Chondrocyte (in vitro differentiated cells): ENCODE measurements around the gene OR6C2. TPM values are rescaled to one million over a fixed set of nuclear protein-coding genes. Genes with fewer than 3 reads are reported as not detected.

Experiments
- DNase-seq: peaks from one replicate; pipeline ENCODE4 v3.0.0; 2021; ENCODE audit warnings: mixed read lengths, low spot score
- H3K27ac Mint-ChIP-seq: one replicate; pipeline ENCODE4 v1.8.0; 2021; ENCODE audit warnings: mild to moderate bottlenecking, moderate library complexity, mixed read lengths; ENCODE audit not compliant: unreplicated experiment
- H3K27me3 Mint-ChIP-seq: 2 replicates; pipeline ENCODE4 v1.8.0; 2021; ENCODE audit warnings: low read depth, mixed read lengths
- H3K36me3 Mint-ChIP-seq: 2 replicates; pipeline ENCODE4 v1.8.0; 2021; ENCODE audit warnings: low read depth, mixed read lengths
- H3K4me1 Mint-ChIP-seq: 2 replicates; pipeline ENCODE4 v1.8.0; 2021; ENCODE audit warnings: low read depth, mild to moderate bottlenecking, mixed read lengths
- H3K4me3 Mint-ChIP-seq: one replicate; pipeline ENCODE4 v1.8.0; 2021; ENCODE audit warnings: mild to moderate bottlenecking, moderate library complexity, mixed read lengths; ENCODE audit not compliant: unreplicated experiment
- H3K9me3 Mint-ChIP-seq: 2 replicates; pipeline ENCODE4 v1.8.0; 2021; ENCODE audit warnings: low read depth, mixed read lengths
- total RNA-seq: library from RNA; stranded (reverse); gene quantifications from 3 replicates; pipeline ENCODE4 v1.2.1, GENCODE V29; 2021
- TF ChIP-seq, protein P1 (sequence below): fragments of 200-600 bp; sonication (generic); IDR thresholded peaks from 2 replicates; pipeline ENCODE4 v1.5.0; 2021; ENCODE audit warnings: antibody characterized with exemption, mild to moderate bottlenecking, moderate library complexity

The OR6C2 gene
- total RNA-seq, 1 donor from 2014 or later = not detected

DNA sequence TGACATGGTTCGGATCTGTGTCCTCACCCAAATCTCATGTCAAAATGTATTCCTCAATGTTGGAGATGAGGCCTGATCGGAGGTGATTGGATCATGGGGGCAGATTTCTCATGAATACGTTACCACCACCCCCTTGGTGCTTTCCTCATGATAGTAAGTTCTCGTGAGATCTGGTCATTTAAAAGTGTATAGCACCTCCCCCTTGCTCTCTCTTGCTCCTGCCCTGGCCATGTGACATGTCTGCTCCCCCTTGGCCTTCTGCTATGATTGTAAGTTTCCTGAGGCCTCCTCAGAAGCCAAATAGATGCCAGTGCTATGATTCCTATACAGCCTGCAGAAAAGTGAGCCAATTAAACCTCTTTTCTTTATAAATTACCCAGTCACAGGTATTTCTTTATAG, 55.4 kb downstream of the OR6C2 start:
- Mint-ChIP-seq H3K36me3 (no peaks in the 10 kb centered on the region), H3K27ac (no peak overlapping the region), H3K4me3 (no peak overlapping the region), H3K9me3 (no peaks in the 10 kb centered on the region), H3K4me1 (no peaks in the 10 kb centered on the region), H3K27me3 (peaks cover 2% of the 10 kb centered on the region)
- DNase-seq = no peak
- TF ChIP-seq, protein P1, sequence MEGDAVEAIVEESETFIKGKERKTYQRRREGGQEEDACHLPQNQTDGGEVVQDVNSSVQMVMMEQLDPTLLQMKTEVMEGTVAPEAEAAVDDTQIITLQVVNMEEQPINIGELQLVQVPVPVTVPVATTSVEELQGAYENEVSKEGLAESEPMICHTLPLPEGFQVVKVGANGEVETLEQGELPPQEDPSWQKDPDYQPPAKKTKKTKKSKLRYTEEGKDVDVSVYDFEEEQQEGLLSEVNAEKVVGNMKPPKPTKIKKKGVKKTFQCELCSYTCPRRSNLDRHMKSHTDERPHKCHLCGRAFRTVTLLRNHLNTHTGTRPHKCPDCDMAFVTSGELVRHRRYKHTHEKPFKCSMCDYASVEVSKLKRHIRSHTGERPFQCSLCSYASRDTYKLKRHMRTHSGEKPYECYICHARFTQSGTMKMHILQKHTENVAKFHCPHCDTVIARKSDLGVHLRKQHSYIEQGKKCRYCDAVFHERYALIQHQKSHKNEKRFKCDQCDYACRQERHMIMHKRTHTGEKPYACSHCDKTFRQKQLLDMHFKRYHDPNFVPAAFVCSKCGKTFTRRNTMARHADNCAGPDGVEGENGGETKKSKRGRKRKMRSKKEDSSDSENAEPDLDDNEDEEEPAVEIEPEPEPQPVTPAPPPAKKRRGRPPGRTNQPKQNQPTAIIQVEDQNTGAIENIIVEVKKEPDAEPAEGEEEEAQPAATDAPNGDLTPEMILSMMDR = no peak

DNA sequence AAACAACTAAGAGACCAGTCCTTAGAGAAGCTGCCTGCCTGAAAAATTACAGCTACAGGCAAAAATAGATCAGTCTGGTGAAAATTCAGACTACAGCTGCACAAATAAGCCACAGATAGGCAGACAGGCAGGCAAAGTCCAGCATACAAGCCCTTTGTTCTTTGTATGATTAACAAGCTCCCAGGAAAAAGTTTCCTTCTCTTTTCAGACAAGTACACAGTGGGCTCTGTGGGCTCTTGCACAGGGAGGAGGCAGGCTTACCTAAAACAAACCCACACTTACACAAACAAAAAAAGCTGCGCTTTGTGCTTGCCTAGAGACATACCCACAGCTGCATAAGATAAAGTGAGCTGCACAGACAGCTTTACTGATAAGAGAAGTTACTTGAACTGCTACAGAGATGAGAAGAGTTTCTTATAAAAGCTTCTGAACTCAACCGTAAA, 56.0 kb downstream of the OR6C2 start:
- Mint-ChIP-seq H3K27me3 (peaks cover 2% of the 10 kb centered on the region), H3K4me3 (no peak overlapping the region), H3K36me3 (no peaks in the 10 kb centered on the region), H3K27ac (no peak overlapping the region), H3K4me1 (no peaks in the 10 kb centered on the region), H3K9me3 (no peaks in the 10 kb centered on the region)
- DNase-seq = no peak
- TF ChIP-seq, protein P1 = no peak

DNA sequence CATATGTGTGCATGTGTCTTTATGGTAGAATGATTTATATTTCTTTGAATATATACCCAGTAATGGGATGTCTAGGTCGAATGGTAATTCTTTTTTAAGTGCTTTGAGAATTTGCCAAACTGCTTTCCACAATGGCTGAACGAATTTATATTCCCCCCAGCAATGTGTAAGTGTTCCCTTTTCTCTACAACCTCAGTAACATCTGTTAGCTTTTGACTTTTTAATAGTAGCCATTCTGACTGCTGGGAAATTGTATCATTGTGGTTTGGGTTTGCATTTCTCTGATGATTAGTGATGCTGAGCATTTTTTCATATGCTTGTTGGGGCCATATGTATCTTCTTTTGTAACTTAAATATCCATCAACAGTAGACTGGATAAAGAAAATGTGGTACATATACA, 57.7 kb downstream of the OR6C2 start:
- H3K27me3 Mint-ChIP-seq = peaks cover 2% of the 10 kb centered on the region
- no peak overlapping the region for H3K27ac Mint-ChIP-seq
- TF ChIP-seq, protein P1 = no peak

More for the DNA sequence above, 57.7 kb downstream of the OR6C2 start:
- H3K36me3 Mint-ChIP-seq = no peaks in the 10 kb centered on the region
- DNase-seq = no peak
- no peaks in the 10 kb centered on the region for H3K4me1 Mint-ChIP-seq
- H3K9me3 Mint-ChIP-seq = no peaks in the 10 kb centered on the region
- no peak overlapping the region for H3K4me3 Mint-ChIP-seq

Other genes starting within 250 kb of the OR6C2 start
- gene OR10A7, start 223.1 kb upstream of the OR6C2 start, total RNA-seq = not detected in 3 replicates
- gene OR6C74, start 199.5 kb upstream of the OR6C2 start, total RNA-seq = not detected in 3 replicates
- gene OR6C6, start 147.5 kb upstream of the OR6C2 start, total RNA-seq = not detected in 3 replicates
- not detected in 3 replicates for gene OR6C1, start 129.7 kb upstream of the OR6C2 start, total RNA-seq
- gene OR6C3, start 113.3 kb upstream of the OR6C2 start, total RNA-seq = not detected in 3 replicates
- gene OR6C75, start 81.1 kb upstream of the OR6C2 start, total RNA-seq = not detected in 3 replicates
- gene OR6C65, start 43.5 kb upstream of the OR6C2 start, total RNA-seq = not detected in 3 replicates
- gene OR6C76, start 17.8 kb upstream of the OR6C2 start, total RNA-seq = not detected in 3 replicates
- gene OR6C70, start 26.1 kb downstream of the OR6C2 start, total RNA-seq = not detected in 3 replicates
- not detected in 3 replicates for gene OR6C68, start 48.3 kb downstream of the OR6C2 start, total RNA-seq
- gene OR6C4, start 105.5 kb downstream of the OR6C2 start, total RNA-seq = not detected in 3 replicates
- gene OR2AP1, start 128.4 kb downstream of the OR6C2 start, total RNA-seq = not detected in 3 replicates
- not detected in 3 replicates for gene OR10P1, start 192.8 kb downstream of the OR6C2 start, total RNA-seq